ENCODE measurements around the gene PRMT3.

GRCh38 chr11:20369826-20370225, 17.7 kb upstream of the PRMT3 start:
- TF ChIP-seq GATA2 (IDR thresholded peaks at IDR 0.05; ENCODE audit: low read depth, low read length) (0 out of 2 replicates have a peak, but pooled peaks have one; percentile 34), GATA3 (IDR thresholded peaks at IDR 0.05; ENCODE audit: low read depth, low read length) (no peak)

Data from SH-SY5Y (cell line).